ENCODE results near the gene ANKRD55. TPM values are rescaled to one million over a fixed set of nuclear protein-coding genes. Genes with fewer than 3 reads are reported as not detected.
"Not testable (repeated sequence)": the region's sequence is repeated elsewhere in the genome, so short reads cannot be mapped to it uniquely, and the experiment has no call there.

Gene ANKRD55
- total and polyA plus RNA-seq, 10 donors = 0.42 to 9.0 (median 2.3) TPM

DNA sequence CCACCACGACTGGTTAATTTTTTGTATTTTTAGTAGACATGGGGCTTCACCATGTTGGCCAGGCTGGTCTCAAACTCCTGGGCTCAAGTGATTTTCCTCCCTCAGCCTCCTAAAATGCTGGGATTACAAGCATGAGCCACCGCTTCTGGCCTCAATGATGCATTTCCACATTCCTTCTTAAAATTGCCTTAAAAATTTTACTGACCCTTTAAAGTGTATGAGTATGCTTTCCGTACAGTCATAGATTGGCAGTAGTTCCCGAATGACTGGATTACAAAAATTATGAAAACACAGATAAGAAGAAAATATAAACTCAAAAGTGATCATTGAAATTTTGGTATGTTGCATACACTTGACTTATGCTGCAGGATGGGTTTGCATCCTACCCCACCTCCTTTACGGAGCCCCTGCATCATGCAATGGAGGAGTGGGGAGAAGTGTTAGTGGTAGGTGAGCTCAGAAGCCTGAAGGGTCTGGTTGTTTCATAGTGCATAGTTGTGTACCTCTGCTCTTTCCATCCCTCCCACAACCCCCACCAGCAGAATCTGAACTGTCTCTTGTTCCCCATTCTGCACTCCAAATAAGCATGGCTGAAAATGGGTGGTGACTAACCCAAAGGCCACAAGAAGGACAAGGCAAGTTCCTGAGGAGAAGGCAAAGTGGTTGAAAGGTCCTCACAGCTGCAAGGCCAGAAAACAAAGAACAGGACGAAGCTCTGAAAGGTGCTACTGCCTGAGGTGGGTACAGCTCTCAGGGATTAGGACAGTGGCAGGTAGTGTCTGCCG, 26.8 kb downstream of the ANKRD55 start:
- intact Hi-C loops (cut with DNase I; ENCODE audit: low total_unique reads) = loop anchor here (10.0 kb wide), 2 partner anchors 232 to 272 kb away; no protein-coding TSS in a partner anchor
- TF ChIP-seq, protein P1, sequence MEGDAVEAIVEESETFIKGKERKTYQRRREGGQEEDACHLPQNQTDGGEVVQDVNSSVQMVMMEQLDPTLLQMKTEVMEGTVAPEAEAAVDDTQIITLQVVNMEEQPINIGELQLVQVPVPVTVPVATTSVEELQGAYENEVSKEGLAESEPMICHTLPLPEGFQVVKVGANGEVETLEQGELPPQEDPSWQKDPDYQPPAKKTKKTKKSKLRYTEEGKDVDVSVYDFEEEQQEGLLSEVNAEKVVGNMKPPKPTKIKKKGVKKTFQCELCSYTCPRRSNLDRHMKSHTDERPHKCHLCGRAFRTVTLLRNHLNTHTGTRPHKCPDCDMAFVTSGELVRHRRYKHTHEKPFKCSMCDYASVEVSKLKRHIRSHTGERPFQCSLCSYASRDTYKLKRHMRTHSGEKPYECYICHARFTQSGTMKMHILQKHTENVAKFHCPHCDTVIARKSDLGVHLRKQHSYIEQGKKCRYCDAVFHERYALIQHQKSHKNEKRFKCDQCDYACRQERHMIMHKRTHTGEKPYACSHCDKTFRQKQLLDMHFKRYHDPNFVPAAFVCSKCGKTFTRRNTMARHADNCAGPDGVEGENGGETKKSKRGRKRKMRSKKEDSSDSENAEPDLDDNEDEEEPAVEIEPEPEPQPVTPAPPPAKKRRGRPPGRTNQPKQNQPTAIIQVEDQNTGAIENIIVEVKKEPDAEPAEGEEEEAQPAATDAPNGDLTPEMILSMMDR (IDR thresholded peaks at IDR 0.05 in 8 of 11, conservative IDR thresholded peaks at IDR 0.05 in 3 of 11) = no peak
- TF ChIP-seq POLR2AphosphoS5 (IDR thresholded peaks at IDR 0.05) = no peak
- no peak for TF ChIP-seq POLR2A (IDR thresholded peaks at IDR 0.05)
- WGBS, 5 donors = 88 to 92% (median 88%) methylated on average over 7 of the region's 7 CpGs

DNA sequence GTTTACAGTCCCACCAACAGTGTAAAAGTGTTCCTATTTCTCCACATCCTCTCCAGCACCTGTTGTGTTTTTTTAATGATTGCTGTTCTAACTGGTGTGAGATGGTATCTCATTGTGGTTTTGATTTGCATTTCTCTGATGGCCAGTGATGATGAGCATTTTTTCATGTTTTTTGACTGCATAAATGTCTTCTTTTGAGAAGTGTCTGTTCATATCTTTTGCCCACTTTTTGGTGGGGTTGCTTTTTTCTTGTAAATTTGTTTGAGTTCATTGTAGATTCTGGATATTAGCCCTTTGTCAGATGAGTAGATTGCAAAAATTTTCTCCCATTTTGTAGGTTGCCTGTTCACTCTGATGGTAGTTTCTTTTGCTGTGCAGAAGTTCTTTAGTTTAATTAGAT, 29.2 kb downstream of the ANKRD55 start:
- not testable (repeated sequence) for H3K27me3 ChIP-seq (replicated peaks in 1 of 7); H3K27ac ChIP-seq; H3K36me3 ChIP-seq; H3K4me3 ChIP-seq; DNase-seq; H3K9me3 ChIP-seq
- peaks cover 4 to 28% (median 19%) of the 10 kb centered on the region in 6 donors for H3K4me1 ChIP-seq
- intact Hi-C loops (cut with DNase I; ENCODE audit: low total_unique reads) = loop anchor here (10.0 kb wide), 2 partner anchors 229 to 269 kb away; no protein-coding TSS in a partner anchor

More for the DNA sequence above, 26.8 kb downstream of the ANKRD55 start:
- Histone ChIP-seq H3K27me3 (replicated peaks in 1 of 7) (no peaks in the 10 kb centered on the region), H3K9me3 (no peaks in the 10 kb centered on the region), H3K27ac (no peak overlapping the region), H3K36me3 (no peaks in the 10 kb centered on the region), H3K4me1 (peaks cover 4 to 16% (median 15%) of the 10 kb centered on the region in 6 donors), H3K4me3 (no peak overlapping the region)
- DNase-seq = no peak

DNA sequence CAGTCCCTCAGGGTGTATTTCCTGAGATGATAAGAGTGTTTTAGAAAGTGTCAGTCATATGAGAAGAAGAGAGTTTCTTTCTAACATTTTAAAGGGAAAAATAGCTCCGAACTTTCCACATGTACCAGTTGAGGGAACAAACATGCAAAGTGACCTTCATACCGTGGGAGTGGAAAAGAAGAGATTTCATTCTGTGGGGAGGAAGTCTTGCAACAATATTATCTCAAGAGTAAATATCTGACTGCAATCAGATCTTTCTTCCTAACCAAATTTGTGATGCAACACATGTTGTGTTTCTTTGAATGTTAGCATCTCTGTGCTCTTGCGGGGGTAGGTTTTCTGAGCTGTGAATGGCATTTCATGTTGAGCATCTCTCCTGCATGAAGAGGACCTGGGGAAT, 30.6 kb downstream of the ANKRD55 start:
- peaks cover 4 to 28% (median 19%) of the 10 kb centered on the region in 6 donors for H3K4me1 ChIP-seq
- no peaks in the 10 kb centered on the region for H3K9me3 ChIP-seq
- TF ChIP-seq POLR2AphosphoS5 (IDR thresholded peaks at IDR 0.05) = no peak
- TF ChIP-seq, protein P1 (IDR thresholded peaks at IDR 0.05 in 8 of 11, conservative IDR thresholded peaks at IDR 0.05 in 3 of 11) = no peak
- TF ChIP-seq POLR2A (IDR thresholded peaks at IDR 0.05) = no peak
- H3K27ac ChIP-seq = peak overlapping the region in 1 of 8 donors; percentile 27
- 29 to 59% (median 48%) methylated on average over 3 of the region's 3 CpGs for WGBS, 5 donors
- no peaks in the 10 kb centered on the region for H3K36me3 ChIP-seq
- H3K27me3 ChIP-seq (replicated peaks in 1 of 7) = no peaks in the 10 kb centered on the region
- intact Hi-C loops (cut with DNase I; ENCODE audit: low total_unique reads) = loop anchor here (10.0 kb wide), 2 partner anchors 228 to 268 kb away; no protein-coding TSS in a partner anchor
- no peak overlapping the region for H3K4me3 ChIP-seq
- DNase-seq = no peak

DNA sequence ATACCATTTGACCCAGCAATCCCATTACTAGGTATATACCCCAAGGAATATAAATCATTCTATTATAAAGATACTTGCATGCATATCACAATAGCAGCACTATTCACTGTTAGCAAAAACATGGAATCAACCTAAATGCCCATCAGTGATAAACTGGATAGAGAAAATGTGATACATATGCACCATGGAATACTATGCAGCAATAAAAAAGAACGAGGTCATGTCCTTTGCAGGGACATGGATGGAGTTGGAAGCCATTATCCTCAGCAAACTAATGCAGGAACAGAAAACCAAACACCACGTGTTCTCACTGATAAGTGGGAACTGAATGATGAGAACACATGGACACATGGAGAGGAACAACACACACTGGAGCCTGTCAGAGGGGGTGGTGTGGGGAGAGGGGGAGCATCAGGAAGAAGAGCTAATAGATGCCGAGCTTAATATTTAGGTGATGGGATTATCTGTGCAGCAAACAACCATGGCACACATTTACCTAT, 31.3 kb downstream of the ANKRD55 start:
- not testable (repeated sequence) for H3K27me3 ChIP-seq (replicated peaks in 1 of 7); H3K27ac ChIP-seq; H3K4me3 ChIP-seq; H3K9me3 ChIP-seq; DNase-seq; H3K36me3 ChIP-seq
- 58 to 83% (median 76%) methylated on average over 3 of the region's 3 CpGs for WGBS, 5 donors
- H3K4me1 ChIP-seq = peaks cover 4 to 28% (median 19%) of the 10 kb centered on the region in 6 donors
- intact Hi-C loops (cut with DNase I; ENCODE audit: low total_unique reads) = loop anchor here (10.0 kb wide), 2 partner anchors 227 to 267 kb away; no protein-coding TSS in a partner anchor

DNA sequence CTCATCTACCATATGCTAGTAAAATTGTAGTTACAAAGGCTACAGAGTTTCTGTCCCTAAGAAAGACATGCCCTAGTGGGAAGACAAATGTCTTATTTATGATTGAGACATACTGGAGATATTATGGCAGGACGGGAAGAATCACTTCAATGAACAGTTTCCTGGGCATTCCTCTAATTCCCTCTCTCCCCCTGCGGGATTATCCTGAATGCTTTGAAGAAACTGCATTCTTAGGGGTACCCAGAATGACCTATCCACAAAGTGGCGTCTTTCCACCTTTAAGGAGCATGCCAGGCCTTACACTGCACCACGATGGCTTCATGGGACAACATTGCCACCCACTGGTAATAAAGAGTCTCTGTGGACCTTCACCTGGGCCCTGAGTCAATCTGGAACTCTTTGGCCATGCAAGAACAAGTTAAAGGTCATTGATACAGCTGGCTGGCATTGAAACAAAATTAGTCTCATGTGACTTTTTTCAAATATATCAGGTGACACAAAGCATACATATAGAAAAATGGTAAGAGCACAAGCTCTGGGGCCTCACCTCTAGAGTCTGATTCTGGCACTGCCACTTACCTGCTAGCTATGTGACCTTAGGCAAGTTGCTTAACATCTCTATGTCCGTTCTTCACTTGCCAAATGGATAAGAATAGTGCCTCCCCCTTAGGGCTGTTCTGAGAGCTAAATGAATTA, 32.0 kb downstream of the ANKRD55 start:
- Histone ChIP-seq H3K4me3 (no peak overlapping the region), H3K36me3 (no peaks in the 10 kb centered on the region), H3K27ac (peak overlapping the region in 4 of 8 donors; percentile 0 to 37 (median 32)), H3K9me3 (no peaks in the 10 kb centered on the region), H3K27me3 (replicated peaks in 1 of 7) (no peaks in the 10 kb centered on the region), H3K4me1 (peaks cover 4 to 28% (median 19%) of the 10 kb centered on the region in 6 donors)
- TF ChIP-seq POLR2A (IDR thresholded peaks at IDR 0.05) (no peak), POLR2AphosphoS5 (IDR thresholded peaks at IDR 0.05) (peak in 1 of 3 donors; percentile 65)
- TF ChIP-seq, protein P1 (IDR thresholded peaks at IDR 0.05 in 8 of 11, conservative IDR thresholded peaks at IDR 0.05 in 3 of 11) = peak; percentile 52 to 84 (median 75)
- 30 to 36% (median 33%) methylated on average over 5 of the region's 5 CpGs for WGBS, 5 donors
- no peak for DNase-seq
- intact Hi-C loops (cut with DNase I; ENCODE audit: low total_unique reads) = loop anchor here (10.0 kb wide), 2 partner anchors 226 to 266 kb away; no protein-coding TSS in a partner anchor
